HG03103 (cell line): ENCODE data around the gene CHKA.
"Not testable (repeated sequence)": the region's sequence is repeated elsewhere in the genome, so short reads cannot be mapped to it uniquely, and the experiment has no call there.

Source experiments
- ATAC-seq: cut with Tn5 transposase; IDR thresholded peaks from one replicate; pipeline ENCODE4 v1.9.1; 2021; ENCODE audit warnings: low read depth; ENCODE audit not compliant: unreplicated experiment

CHKA gene

DNA sequence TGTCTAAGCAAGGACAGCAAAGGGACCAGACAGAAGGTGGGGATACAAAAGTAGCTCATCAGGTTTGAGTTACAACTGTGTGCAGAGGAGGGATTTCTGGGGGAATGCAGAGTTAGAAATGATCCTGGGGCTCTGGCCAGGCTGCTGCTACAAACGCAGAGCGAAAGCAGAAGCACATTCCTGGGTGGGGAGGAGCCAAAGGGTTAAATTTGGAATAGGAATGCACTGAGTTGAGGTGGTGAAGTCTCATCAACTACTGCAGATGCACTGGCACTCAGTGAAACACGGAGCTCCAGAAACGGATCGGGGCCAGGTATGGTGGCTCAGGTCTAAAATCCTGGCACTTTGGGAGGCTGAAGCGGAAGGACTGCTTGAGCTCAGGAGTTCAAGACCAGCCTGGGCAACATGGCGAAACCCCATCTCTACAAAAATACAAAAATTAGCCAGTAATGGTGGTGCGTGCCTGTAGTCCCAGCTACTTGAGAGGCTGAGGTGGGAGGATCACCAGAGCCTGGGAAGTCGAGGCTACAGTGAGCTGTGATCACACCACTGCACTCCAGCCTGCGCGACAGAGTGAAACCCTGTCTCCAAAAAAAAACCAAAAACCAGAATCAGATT is 3.2 kb downstream of the CHKA start:
- ATAC-seq: no peak

GRCh38 chr11:68116974-68117373 is 4.2 kb downstream of the CHKA start:
- no peak for ATAC-seq

- no peak for ATAC-seq
These were observed 5.1 kb downstream of the CHKA start for GRCh38 chr11:68116126-68116525.

DNA sequence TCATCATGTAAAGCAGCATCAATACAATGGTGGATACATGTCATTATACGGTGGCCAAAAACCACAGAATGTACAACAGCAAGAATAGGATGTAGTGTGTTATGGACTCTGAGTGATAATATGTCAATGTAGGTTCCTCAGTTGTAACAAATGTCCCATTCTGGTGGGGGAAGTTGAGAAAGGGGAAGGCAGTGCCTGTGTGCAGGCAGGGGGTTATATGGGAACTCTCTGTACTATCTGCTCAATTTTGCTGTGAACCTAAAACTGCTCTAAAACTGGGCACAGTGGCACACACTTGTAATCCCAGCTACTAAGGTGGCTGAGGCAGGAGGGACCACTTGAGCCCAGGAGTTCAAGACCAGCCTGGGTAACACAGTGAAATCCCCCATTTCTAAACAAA is 5.9 kb downstream of the CHKA start:
- no peak for ATAC-seq

DNA sequence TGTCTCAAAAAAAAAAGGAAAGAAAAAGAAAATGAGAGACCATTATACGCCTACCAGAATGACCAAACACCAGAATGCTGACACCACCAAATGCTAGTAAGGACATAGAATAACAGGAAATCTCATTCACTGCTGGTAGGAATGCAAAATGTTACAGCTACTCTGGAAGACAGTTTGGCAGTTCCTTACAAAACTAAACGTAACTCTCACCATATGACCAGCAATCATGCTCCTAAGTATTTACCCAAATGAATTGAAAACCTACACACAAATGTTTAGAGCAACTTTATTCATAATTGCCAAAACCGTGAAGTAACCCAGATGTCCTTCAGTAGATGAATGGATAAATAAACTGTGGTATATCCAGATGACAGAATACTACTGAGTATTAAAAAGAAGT is 7.2 kb downstream of the CHKA start:
- ATAC-seq: no peak

- ATAC-seq: no peak
These were observed 13.5 kb downstream of the CHKA start for GRCh38 chr11:68107689-68108088.

GRCh38 chr11:68106165-68106940 is 14.8 kb downstream of the CHKA start:
- no peak for ATAC-seq

GRCh38 chr11:68099474-68100405 is 21.4 kb downstream of the CHKA start:
- no peak for ATAC-seq

DNA sequence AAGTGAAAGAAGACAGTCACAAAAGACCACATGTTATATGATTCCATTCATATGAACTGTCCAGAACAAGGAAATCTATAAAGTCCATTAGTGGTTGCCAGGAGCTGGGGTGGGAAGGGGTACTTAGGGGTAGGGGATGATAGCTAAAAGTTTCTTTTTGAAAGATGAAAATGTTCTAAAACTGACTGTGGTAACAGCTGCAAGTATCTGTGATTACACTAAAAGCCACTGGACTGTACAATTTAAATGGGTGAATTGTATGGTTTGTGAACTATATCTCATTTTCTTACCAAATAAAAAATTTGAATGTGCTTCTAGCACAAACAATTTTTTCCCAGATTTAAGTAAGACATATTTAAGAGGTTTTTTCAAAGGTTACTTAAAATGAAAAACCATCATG is 22.1 kb downstream of the CHKA start:
- no peak for ATAC-seq

DNA sequence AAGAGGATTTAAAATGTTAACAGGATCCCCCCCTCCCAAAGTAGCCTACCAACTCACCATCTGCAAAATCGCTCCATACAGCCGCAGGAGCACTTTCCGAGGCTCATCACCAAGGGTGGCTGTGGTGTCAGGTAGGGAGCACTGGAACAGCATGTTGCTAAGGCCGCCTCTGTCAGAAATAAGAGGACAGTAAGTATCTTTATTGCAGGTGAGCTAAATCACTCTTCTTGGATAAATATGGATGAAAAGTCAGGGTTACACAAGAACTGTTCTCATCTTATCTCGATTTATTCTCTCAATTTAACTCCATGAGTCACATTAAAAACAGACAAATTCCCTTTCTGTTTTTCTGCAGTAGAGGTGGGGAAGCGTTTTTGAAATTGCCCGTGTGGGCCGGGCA is 24.2 kb downstream of the CHKA start:
- ATAC-seq: no peak

DNA sequence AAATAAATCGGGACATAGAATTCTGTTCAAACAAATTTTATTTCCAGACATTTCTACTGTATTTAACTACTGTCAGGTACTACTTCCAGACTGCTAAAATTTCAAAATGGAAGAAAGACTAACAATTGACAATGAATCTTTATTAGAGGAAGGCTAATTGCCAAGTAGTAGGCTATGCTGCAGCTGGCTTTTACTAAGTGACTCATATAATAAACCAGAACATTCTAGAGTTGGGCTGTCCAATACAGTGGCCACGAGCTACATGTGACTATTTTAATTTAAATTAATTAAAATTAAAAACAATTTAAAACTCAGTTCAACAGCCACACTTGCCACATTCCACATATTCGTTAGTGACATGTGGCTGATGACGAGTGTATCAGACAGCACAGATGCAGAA is 27.6 kb downstream of the CHKA start:
- no peak for ATAC-seq

GRCh38 chr11:68092946-68093345 is 28.2 kb downstream of the CHKA start:
- ATAC-seq: not testable (repeated sequence)

- no peak for ATAC-seq
These were observed 28.8 kb downstream of the CHKA start for GRCh38 chr11:68092411-68092810.

DNA sequence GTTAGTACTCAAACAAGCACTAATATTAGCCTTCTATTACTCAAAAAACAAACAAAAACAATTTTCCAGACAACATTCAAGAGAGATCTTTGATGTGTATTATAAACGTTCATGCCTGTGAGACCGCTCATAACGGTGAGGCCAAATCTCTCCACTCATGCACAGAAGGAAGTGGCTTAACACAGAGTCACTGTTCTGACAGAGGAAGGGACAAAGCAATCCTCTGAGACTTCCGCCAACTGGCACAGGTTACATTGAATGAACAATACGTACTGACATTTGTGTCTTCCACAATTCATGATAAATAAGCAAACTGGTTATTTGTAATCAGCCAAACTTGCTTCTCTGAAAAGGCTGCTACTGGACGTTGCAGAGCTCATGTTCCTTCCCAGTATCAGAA is 30.5 kb downstream of the CHKA start:
- no peak for ATAC-seq

- ATAC-seq: no peak
These were observed 30.9 kb downstream of the CHKA start for GRCh38 chr11:68090287-68090686.

GRCh38 chr11:68089679-68090078 is 31.5 kb downstream of the CHKA start:
- no peak for ATAC-seq

- ATAC-seq: no peak
These were observed 37.7 kb downstream of the CHKA start for GRCh38 chr11:68083517-68083916.

GRCh38 chr11:68082481-68082880 is 38.7 kb downstream of the CHKA start:
- ATAC-seq: no peak

GRCh38 chr11:68081691-68082090 is 39.5 kb downstream of the CHKA start:
- ATAC-seq: no peak

DNA sequence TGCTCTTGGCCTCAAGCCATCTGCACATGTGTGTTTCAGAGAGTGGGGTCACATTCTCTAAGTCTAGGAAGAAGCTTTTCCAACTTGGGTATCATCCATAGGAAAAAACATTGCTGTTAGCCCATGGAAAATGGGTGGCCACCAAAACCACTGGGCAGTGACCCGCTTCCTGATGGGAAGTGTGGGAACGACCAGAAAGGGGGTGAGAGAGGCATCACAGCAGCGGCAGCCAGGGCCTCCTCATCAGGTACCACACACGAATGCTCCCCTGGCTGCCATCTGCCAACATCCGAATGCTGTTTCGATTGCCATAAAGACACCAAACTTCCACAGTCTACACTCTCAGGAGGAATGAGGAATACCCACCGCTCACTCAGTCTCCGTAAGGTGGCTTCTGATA is 40.3 kb downstream of the CHKA start:
- no peak for ATAC-seq
